Heart right ventricle (tissue), 16 donors: ENCODE results near the gene ANKS6. TPM values are rescaled to one million over a fixed set of nuclear protein-coding genes. Genes with fewer than 3 reads are reported as not detected.

Source experiments
- ATAC-seq, 8 donors: fragments of 200-7000 bp; cut with Tn5 transposase; one replicate each; pipeline ENCODE4 v1.9.1; 2020; ENCODE audit warnings: mild to moderate bottlenecking in 8 of 8, moderate library complexity in 8 of 8, moderate number of reproducible peaks in 1 of 8
- DNase-seq, 2 donors: peaks; one replicate each; pipeline ENCODE4 v3.0.0-alpha.2; 2020
- H3K27ac ChIP-seq, 10 donors: fragments of 200-600 bp; sonication (generic) in 2 of 10; one replicate each; pipeline versions ENCODE4 v1.5.0 to v1.8.0; 2020 to 2022; ENCODE audit warnings: mild to moderate bottlenecking in 3 of 10
- H3K27me3 ChIP-seq, 7 donors: fragments of 200-600 bp; one replicate each; pipeline ENCODE4 v1.8.0; 2021 to 2022; ENCODE audit warnings: mild to moderate bottlenecking in 2 of 7
- H3K36me3 ChIP-seq, 9 donors: fragments of 200-600 bp; sonication (generic) in 1 of 9; one replicate each; pipeline versions ENCODE4 v1.5.0 to v1.8.0; 2020 to 2022; ENCODE audit warnings: mild to moderate bottlenecking in 2 of 9
- H3K4me1 ChIP-seq, 9 donors: fragments of 200-600 bp; sonication (generic) in 1 of 9; one replicate each; pipeline versions ENCODE4 v1.5.0 to v1.8.0; 2020 to 2022; ENCODE audit warnings: mild to moderate bottlenecking in 4 of 9
- H3K4me3 ChIP-seq, 10 donors: fragments of 200-600 bp; sonication (generic) in 2 of 10; one replicate each; pipeline versions ENCODE4 v1.5.0 to v1.8.0; 2020 to 2022; ENCODE audit warnings: mild to moderate bottlenecking in 7 of 10, moderate library complexity in 2 of 10
- H3K9me3 ChIP-seq, 11 donors: fragments of 200-600 bp in 10 of 11; sonication (generic) in 2 of 11; one replicate each; pipeline versions ENCODE4 v1.5.0 to v1.8.0; 2013 to 2022; ENCODE audit warnings: mild to moderate bottlenecking in 2 of 11, control low read depth in 1 of 11, moderate library complexity in 1 of 11
- WGBS, 2 donors: extraction: QIAGEN DNeasy Blood & Tissue Kit; methylation state at CpG; one replicate each; pipeline ENCODE4 v1.1.7; 2013; ENCODE audit warnings: inconsistent platforms in 1 of 2; 5-methylcytosine and 5-hydroxymethylcytosine counted together
- intact Hi-C, 10 donors: fragments of 100-400 bp; cut with DNase I; formaldehyde crosslinking; loops; one replicate each; pipeline versions ENCODE4 v1.11.1 to v1.14.2; 2022
- polyA plus RNA-seq, 2 donors: library from polyadenylated mRNA; stranded (reverse); fragments of 200-250 nt; gene quantifications; one replicate each; pipeline ENCODE4 v1.2.3, GENCODE V29; 2013
- total RNA-seq, 10 donors: library from RNA; stranded (reverse); fragmentation: NEBNext Ultra II Directional in 3 of 10; extraction: Animal tissue kit (Norgen Biotek cat#: 25700) in 3 of 10; gene quantifications; one replicate each; pipeline versions ENCODE4 v1.2.1 to v1.2.4, GENCODE V29; 2021 to 2023
- TF ChIP-seq, protein P1 (sequence below), 9 donors: fragments of 200-600 bp; sonication (generic) in 2 of 9; IDR thresholded peaks; one replicate each; pipeline versions ENCODE4 v1.5.0 to v1.8.0; 2021 to 2022; ENCODE audit warnings: antibody characterized with exemption in 9 of 9, mild to moderate bottlenecking in 5 of 9, moderate library complexity in 1 of 9
- donor health status: Arrhythmogenic right ventricular cardiomyopathy.
- donor health status: ischemic (EF 13 %, LVEDD 7.1; RV severe dilation, severe dysfunction).
- donor health status: healthy with polysubstance abuse.
- donor health status: DM: no; HTN: yes; CAD: no.
- donor health status: DM: no; HTN: no; CAD: no.
- donor health status: ischemic (EF 25% LVEDD 6.9; RV normal size, moderate dysfunction).
- donor health status: ischemic (EF 25% LVEDD 5.7; RV mildly dilated, moderate dysfunction).
- donor health status: healthy.
- donor health status: DM: yes; HTN: yes; CAD: no.
- donor health status: Ischemic cardiomyopathy.
- donor health status: ischemic (EF 35%, LVEDD 5.7; RV mildly dilated, moderate dysfunction).
- donor health status: nonischemic (EF 11% LVEDD 7.7; RV severe dilation, severe dysfunction).
- donor health status: DM: yes; HTN: yes; CAD: no.
- donor health status: PGD.
- donor health status: ischemic (EF 29% LVEDD 5.4; RV normal size, mild dysfunction).
- donor health status: nonischemic (EF 23%, LVEDD 6.1; RV moderate dilation, normal function).

Gene ANKS6
- total and polyA plus RNA-seq, 12 donors = 3.1 to 8.0 (median 4.2) TPM

DNA sequence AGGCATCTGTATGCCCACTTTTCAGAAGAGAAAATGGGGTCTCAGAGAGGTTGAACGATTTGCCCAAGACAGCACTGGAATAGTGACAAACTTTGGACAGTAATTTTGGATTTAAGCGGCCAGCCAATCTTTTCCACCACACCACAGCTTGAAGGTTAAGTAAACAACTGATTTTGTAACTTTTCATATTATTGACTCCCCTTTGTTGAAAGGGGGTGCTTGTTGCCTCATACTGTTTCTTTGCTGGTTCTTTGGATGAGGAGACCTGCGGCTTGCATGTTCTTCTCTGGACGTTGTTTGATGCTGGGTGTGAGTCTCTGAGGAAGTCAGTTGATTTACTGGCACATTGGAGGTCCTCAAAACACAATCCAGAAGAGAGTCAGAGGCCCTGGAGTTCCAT, 76.0 kb downstream of the ANKS6 start:
- Histone ChIP-seq H3K4me1 (no peaks in the 10 kb centered on the region), H3K27me3 (peaks cover 0 to 38% (median 26%) of the 10 kb centered on the region in 7 donors), H3K36me3 (no peaks in the 10 kb centered on the region), H3K9me3 (peaks cover 0 to 19% (median 0%) of the 10 kb centered on the region in 11 donors), H3K27ac (no peak overlapping the region), H3K4me3 (no peak overlapping the region)
- WGBS, 2 donors = 86 to 87% methylated on average over 4 of the region's 4 CpGs
- DNase-seq (no peak), ATAC-seq (no peak)
- TF ChIP-seq, protein P1, sequence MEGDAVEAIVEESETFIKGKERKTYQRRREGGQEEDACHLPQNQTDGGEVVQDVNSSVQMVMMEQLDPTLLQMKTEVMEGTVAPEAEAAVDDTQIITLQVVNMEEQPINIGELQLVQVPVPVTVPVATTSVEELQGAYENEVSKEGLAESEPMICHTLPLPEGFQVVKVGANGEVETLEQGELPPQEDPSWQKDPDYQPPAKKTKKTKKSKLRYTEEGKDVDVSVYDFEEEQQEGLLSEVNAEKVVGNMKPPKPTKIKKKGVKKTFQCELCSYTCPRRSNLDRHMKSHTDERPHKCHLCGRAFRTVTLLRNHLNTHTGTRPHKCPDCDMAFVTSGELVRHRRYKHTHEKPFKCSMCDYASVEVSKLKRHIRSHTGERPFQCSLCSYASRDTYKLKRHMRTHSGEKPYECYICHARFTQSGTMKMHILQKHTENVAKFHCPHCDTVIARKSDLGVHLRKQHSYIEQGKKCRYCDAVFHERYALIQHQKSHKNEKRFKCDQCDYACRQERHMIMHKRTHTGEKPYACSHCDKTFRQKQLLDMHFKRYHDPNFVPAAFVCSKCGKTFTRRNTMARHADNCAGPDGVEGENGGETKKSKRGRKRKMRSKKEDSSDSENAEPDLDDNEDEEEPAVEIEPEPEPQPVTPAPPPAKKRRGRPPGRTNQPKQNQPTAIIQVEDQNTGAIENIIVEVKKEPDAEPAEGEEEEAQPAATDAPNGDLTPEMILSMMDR (IDR thresholded peaks at IDR 0.05) = no peak
- intact Hi-C loops = no loop called here

DNA sequence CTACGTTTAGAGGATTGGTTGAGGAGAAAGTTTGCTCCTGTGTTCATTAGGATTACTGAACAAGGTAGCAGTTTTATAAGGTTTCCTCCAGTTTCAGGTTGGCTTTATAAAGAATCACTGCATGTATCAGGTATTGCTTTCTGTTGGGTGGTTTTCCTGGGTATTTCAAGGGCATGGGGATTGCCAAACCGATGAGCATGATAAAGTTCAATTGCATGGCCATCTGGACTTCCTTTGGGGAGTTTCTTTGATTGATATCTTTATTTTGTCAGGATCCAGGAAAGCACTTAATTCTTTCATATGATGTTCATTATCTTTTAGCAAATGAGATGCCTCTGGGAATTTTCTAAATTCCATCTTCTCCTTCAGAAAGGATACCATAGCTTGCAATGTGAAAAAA, 77.3 kb downstream of the ANKS6 start:
- no peaks in the 10 kb centered on the region for H3K36me3 ChIP-seq
- DNase-seq (no peak), ATAC-seq (no peak)
- intact Hi-C loops = no loop called here
- H3K27me3 ChIP-seq = peaks cover 0 to 38% (median 15%) of the 10 kb centered on the region in 7 donors
- peaks cover 0 to 14% (median 0%) of the 10 kb centered on the region in 11 donors for H3K9me3 ChIP-seq
- H3K4me3 ChIP-seq = no peak overlapping the region
- H3K27ac ChIP-seq = no peak overlapping the region
- TF ChIP-seq, protein P1 (IDR thresholded peaks at IDR 0.05) = no peak
- WGBS, 2 donors = 56 to 63% methylated on average over 2 of the region's 2 CpGs
- H3K4me1 ChIP-seq = no peaks in the 10 kb centered on the region

DNA sequence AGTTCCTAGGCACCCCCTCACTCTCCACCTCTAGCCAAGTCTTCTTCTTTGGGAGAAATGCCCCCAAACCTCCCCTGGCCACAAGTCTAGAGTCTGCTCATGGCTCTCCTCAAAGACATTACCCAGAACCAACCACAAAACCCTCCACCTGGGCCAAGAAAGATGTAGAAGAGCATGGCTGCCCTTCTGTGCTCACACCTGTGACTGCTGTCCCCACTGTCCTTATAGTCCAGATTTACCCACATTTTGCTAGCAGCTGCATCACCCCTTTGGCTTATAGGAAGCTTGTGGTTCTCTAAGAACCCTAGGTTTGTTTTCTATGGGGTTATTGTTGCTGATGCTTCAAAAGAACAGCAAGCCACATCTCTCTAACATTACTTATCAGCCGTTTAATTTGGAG, 81.5 kb downstream of the ANKS6 start:
- ATAC-seq = no peak
- Histone ChIP-seq H3K4me1 (no peaks in the 10 kb centered on the region), H3K9me3 (peaks cover 0 to 4% (median 0%) of the 10 kb centered on the region in 11 donors), H3K27ac (no peak overlapping the region), H3K27me3 (peaks cover 0 to 69% (median 41%) of the 10 kb centered on the region in 7 donors), H3K36me3 (no peaks in the 10 kb centered on the region), H3K4me3 (no peak overlapping the region)
- intact Hi-C loops = no loop called here
- WGBS, 2 donors = 44 to 52% methylated on average over 1 of the region's 1 CpG
- DNase-seq = no peak
- TF ChIP-seq, protein P1 (IDR thresholded peaks at IDR 0.05) = no peak

DNA sequence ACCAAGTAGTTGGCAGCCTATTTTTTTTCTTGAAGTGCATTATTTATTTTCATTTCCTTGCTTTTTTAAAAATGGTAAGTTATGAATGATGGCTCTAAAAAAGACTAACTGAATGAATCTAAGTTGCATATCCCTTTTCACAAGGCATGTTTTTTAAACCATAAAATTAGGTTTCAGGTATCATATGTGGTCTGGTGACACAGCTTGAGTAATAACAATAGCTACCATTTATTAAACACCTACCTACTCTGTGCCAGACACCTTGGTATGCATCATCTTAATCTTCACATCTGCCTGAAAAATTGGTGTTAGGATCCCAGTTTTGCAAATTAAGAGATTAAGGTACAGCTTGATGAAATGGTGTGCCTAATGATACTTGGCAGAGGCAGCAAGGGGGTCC, 83.4 kb downstream of the ANKS6 start:
- DNase-seq (no peak), ATAC-seq (no peak)
- TF ChIP-seq, protein P1 (IDR thresholded peaks at IDR 0.05) = no peak
- Histone ChIP-seq H3K9me3 (peaks cover 0 to under 1% (median 0%) of the 10 kb centered on the region in 11 donors), H3K27me3 (peaks cover 7 to 75% (median 56%) of the 10 kb centered on the region in 7 donors), H3K4me1 (peaks cover 0 to 8% (median 4%) of the 10 kb centered on the region in 9 donors), H3K27ac (no peak overlapping the region), H3K36me3 (no peaks in the 10 kb centered on the region), H3K4me3 (no peak overlapping the region)
- intact Hi-C loops = no loop called here
